Smooth muscle cell (in vitro differentiated cells): ENCODE data around the gene ODF4. TPM values are rescaled to one million over a fixed set of nuclear protein-coding genes. Genes with fewer than 3 reads are reported as not detected.

Source experiments
- DNase-seq: peaks from one replicate; lab custom pipeline; 2025; ENCODE audit not compliant: unreplicated experiment; lab: John Stamatoyannopoulos, UW
- H2AFZ ChIP-seq: fragments of 200-600 bp; sonication (generic); 2 replicates; pipeline ENCODE4 v1.6.0; 2016; ENCODE audit warnings: antibody characterized with exemption, low read depth, mild to moderate bottlenecking
- H3F3A ChIP-seq: fragments of 200-600 bp; sonication (generic); 2 replicates; pipeline ENCODE4 v1.6.0; 2017; ENCODE audit warnings: antibody characterized with exemption, low read depth
- H3K27ac ChIP-seq: fragments of 200-600 bp; sonication (generic); 2 replicates; pipeline ENCODE4 v1.5.1; 2016; ENCODE audit warnings: low read depth, mild to moderate bottlenecking
- H3K27me3 ChIP-seq: fragments of 200-600 bp; sonication (generic); 2 replicates; pipeline ENCODE4 v1.6.1; 2016; ENCODE audit warnings: low read depth, mild to moderate bottlenecking
- H3K36me3 ChIP-seq: fragments of 200-600 bp; sonication (generic); 2 replicates; pipeline ENCODE4 v1.5.1; 2016; ENCODE audit warnings: low read depth
- H3K4me1 ChIP-seq: fragments of 200-600 bp; sonication (generic); 2 replicates; pipeline ENCODE4 v1.5.1; 2016; ENCODE audit warnings: low read depth
- H3K4me2 ChIP-seq: fragments of 200-600 bp; sonication (generic); 2 replicates; pipeline ENCODE4 v1.6.0; 2016; ENCODE audit warnings: mild to moderate bottlenecking
- H3K4me3 ChIP-seq: fragments of 200-600 bp; sonication (generic); 2 replicates; pipeline ENCODE4 v1.5.1; 2016; ENCODE audit warnings: mild to moderate bottlenecking
- H3K79me2 ChIP-seq: fragments of 200-600 bp; sonication (generic); 2 replicates; pipeline ENCODE4 v1.6.0; 2016; ENCODE audit warnings: low read depth, mild to moderate bottlenecking
- H3K9ac ChIP-seq: fragments of 200-600 bp; sonication (generic); 2 replicates; pipeline ENCODE4 v1.6.0; 2016; ENCODE audit warnings: low read depth
- H3K9me3 ChIP-seq: fragments of 200-600 bp; sonication (generic); replicated peaks from 2 replicates; pipeline ENCODE4 v1.5.1; 2016; ENCODE audit warnings: low read depth
- H4K20me1 ChIP-seq: fragments of 200-600 bp; sonication (generic); 2 replicates; pipeline ENCODE4 v1.6.0; 2016; ENCODE audit warnings: low read depth
- CTCF ChIP-seq: fragments of 200-600 bp; sonication (generic); IDR thresholded peaks from 2 replicates; pipeline ENCODE4 v1.5.1; 2017; ENCODE audit warnings: borderline replicate concordance, mild to moderate bottlenecking, antibody characterized with exemption; ENCODE audit not compliant: insufficient read depth, poor library complexity, severe bottlenecking
- WGBS: methylation state at CpG from one replicate; pipeline ENCODE4 v1.1.7; 2016; ENCODE audit warnings: low lambda C conversion rate; 5-methylcytosine and 5-hydroxymethylcytosine counted together
- polyA plus RNA-seq: library from polyadenylated mRNA; unstranded; fragments of >200 nt; fragmentation: Nextera tagmentation; extraction: Ambion mirVana; gene quantifications from 2 replicates; pipeline ENCODE4 v1.2.1, GENCODE V29; 2016
- total RNA-seq: library from RNA; depleted of rRNA; stranded (reverse); fragments of >200 nt; gene quantifications from 2 replicates; pipeline ENCODE4 v1.2.3, GENCODE V29; 2014

Gene ODF4
- total and polyA plus RNA-seq, 2 experiments from 2014 or later, result not detected

GRCh38 chr17:8337802-8338752 is 1.6 kb upstream of the ODF4 start:
- Histone ChIP-seq H4K20me1 (no peaks in the 10 kb centered on the region), H3F3A (no peaks in the 10 kb centered on the region), H3K36me3 (no peaks in the 10 kb centered on the region), H3K79me2 (no peaks in the 10 kb centered on the region), H3K27ac (no peak overlapping the region), H3K9ac (no peak overlapping the region), H3K4me3 (no peak overlapping the region), H3K27me3 (no peaks in the 10 kb centered on the region), H3K4me2 (peak overlapping the region; percentile 9), H3K4me1 (peaks cover 11% of the 10 kb centered on the region), H3K9me3 (no peaks in the 10 kb centered on the region), H2AFZ (no peak overlapping the region)
- no peak for TF ChIP-seq CTCF
- no peak for DNase-seq
- WGBS, result 43% methylated on average over 11 of the region's 11 CpGs

GRCh38 chr17:8338753-8339140 is 893 bp upstream of the ODF4 start:
- Histone ChIP-seq H3K4me2 (peak overlapping the region; percentile 9), H3K4me3 (no peak overlapping the region), H3K9me3 (no peaks in the 10 kb centered on the region), H3K27me3 (no peaks in the 10 kb centered on the region), H3K9ac (no peak overlapping the region), H2AFZ (no peak overlapping the region), H3K79me2 (no peaks in the 10 kb centered on the region), H3K27ac (no peak overlapping the region), H4K20me1 (no peaks in the 10 kb centered on the region), H3K36me3 (no peaks in the 10 kb centered on the region), H3K4me1 (peaks cover 11% of the 10 kb centered on the region), H3F3A (no peaks in the 10 kb centered on the region)
- DNase-seq, result no peak
- no peak for TF ChIP-seq CTCF
- WGBS, result 80% methylated on average over 5 of the region's 5 CpGs

GRCh38 chr17:8341456-8341855 is 1.8 kb downstream of the ODF4 start:
- DNase-seq, result no peak
- H3K27me3 ChIP-seq, result peaks cover 14% of the 10 kb centered on the region
- no peak overlapping the region for H3K27ac ChIP-seq
- H3K9me3 ChIP-seq, result no peaks in the 10 kb centered on the region
- peaks cover 11% of the 10 kb centered on the region for H3K4me1 ChIP-seq
- no peak overlapping the region for H3K9ac ChIP-seq
- no peaks in the 10 kb centered on the region for H3F3A ChIP-seq
- no peaks in the 10 kb centered on the region for H4K20me1 ChIP-seq
- no peak overlapping the region for H3K4me3 ChIP-seq
- 58% methylated on average over 4 of the region's 4 CpGs for WGBS
- no peaks in the 10 kb centered on the region for H3K36me3 ChIP-seq
- TF ChIP-seq CTCF, result no peak
- H3K4me2 ChIP-seq, result no peak overlapping the region
- H3K79me2 ChIP-seq, result no peaks in the 10 kb centered on the region
- H2AFZ ChIP-seq, result no peak overlapping the region
